Mucosa of stomach (tissue), 1 donor: ENCODE data around the gene ANKRD63.
A peak's percentile ranks its signal among the peaks of the same experiment; 100 is the strongest.

Source experiments
- H3K27me3 ChIP-seq: one replicate; pipeline ENCODE4 v1.7.0; 2013; ENCODE audit warnings: mild to moderate bottlenecking, low read length; ENCODE audit not compliant: control insufficient read depth, insufficient read depth
- H3K36me3 ChIP-seq: one replicate; pipeline ENCODE4 v1.7.0; 2013; ENCODE audit warnings: low read length; ENCODE audit not compliant: control insufficient read depth, insufficient read depth
- H3K4me1 ChIP-seq: one replicate; pipeline ENCODE4 v1.7.0; 2013; ENCODE audit warnings: mild to moderate bottlenecking, low read length; ENCODE audit not compliant: control insufficient read depth, insufficient read depth
- H3K4me3 ChIP-seq: one replicate; pipeline ENCODE4 v1.7.0; 2013; ENCODE audit warnings: low read length
- H3K9ac ChIP-seq: one replicate; pipeline ENCODE4 v1.7.0; 2013; ENCODE audit warnings: mild to moderate bottlenecking, low read length, moderate library complexity
- H3K9me3 ChIP-seq: one replicate; pipeline ENCODE4 v1.7.0; 2013; ENCODE audit warnings: mild to moderate bottlenecking, low read length, moderate library complexity; ENCODE audit not compliant: control insufficient read depth
- donor health status: Pancreatic carcinoma.

The ANKRD63 gene

DNA sequence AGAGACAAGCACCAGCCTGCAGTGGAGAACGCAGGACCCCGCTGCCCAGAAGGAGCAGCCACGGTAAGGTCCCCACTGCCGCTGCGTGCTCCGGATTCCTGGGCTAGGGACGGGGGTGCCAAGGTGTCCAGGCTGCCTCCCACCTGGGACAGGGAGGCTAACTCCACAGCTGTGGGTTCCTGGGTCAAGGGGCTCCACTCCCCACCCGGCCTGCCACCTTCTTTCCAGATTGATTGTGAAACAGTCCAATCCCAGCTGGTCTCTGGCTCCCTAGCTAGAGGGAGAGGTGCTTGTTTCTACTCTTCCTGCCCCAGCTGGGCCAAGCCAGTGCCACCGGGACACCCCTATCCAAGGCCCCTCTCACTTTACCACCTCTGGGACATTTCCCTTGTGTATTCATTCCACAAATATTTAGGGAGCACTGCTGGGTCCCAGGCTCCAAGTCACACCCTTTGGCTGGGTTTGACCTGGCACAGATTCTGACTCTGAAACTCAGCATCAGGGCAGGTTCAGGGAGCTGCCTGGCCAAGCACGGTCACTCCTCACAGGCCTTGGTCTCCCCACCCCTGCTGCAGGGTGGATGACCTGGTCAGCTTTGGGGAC lies 42.1 kb downstream of the ANKRD63 start:
- H3K9me3 ChIP-seq, result no peaks in the 10 kb centered on the region
- H3K4me3 ChIP-seq, result no peak overlapping the region
- H3K36me3 ChIP-seq, result no peaks in the 10 kb centered on the region
- H3K9ac ChIP-seq, result no peak overlapping the region
- peaks cover 24% of the 10 kb centered on the region for H3K4me1 ChIP-seq
- peaks cover 24% of the 10 kb centered on the region for H3K27me3 ChIP-seq

DNA sequence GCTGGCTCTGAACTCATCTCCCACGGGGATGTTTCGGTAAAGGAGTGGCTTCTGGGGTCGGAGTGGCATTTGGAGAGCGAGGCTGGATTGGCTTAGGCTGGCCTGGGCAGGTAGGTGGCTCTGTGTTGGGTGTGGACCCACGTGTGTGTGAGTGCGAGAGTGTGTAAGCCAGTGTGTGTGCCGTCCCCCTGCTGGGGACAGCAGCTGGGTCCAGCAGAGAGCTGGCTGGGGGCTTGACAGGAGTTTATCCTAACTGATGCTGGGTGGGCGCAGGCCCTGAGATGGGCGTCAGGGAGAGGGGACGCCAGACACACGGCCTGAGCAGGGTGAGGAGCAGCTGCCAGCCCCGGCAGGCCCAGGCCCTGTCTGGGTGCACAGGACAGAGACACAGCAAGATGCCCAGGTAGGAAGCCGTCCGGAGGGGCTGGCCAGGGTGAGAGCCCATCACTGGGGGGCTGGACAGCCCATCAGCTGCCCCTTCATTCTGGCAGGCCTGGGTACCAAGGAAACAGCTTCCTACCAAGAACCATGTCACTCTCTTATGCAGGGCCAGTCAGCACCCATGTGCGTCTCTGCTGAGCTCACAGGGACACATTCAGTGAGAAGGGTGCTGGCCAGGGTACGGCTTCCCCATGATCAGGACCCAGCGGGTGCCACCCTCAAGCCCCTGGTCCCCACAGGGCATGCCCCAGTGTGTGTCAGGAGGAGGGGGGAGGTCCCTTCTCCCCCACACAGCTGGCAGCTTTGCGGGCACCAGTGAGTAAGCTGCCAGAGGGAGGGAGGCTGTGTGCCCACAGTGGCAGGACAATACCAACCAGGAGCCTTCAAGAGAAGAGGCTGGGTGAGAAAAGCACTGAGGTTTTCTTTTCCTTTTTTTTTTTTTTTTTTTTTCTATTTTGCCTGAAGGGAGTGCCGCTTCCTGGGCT lies 42.9 kb downstream of the ANKRD63 start:
- Histone ChIP-seq H3K4me1 (peaks cover 16% of the 10 kb centered on the region), H3K36me3 (no peaks in the 10 kb centered on the region), H3K9ac (peak overlapping the region; percentile 64), H3K9me3 (no peaks in the 10 kb centered on the region), H3K4me3 (no peak overlapping the region), H3K27me3 (peaks cover 24% of the 10 kb centered on the region)

DNA sequence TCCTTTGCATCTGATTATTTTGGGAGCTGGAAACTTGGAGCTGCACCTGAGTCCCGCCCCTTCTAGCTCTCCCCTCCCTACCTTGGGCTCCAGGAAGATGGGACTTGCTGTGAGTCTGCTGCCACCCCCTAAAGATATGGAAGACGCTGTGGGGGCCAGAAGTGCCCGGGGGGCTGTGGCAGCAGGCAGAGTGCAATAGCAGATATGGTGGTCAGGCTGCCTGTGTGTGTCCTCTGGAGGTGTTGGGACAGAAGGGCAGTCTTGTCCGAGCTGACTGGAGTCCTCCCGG lies 43.5 kb downstream of the ANKRD63 start:
- peaks cover 14% of the 10 kb centered on the region for H3K4me1 ChIP-seq
- H3K36me3 ChIP-seq, result no peaks in the 10 kb centered on the region
- peak overlapping the region; percentile 10 for H3K4me3 ChIP-seq
- H3K9me3 ChIP-seq, result no peaks in the 10 kb centered on the region
- H3K9ac ChIP-seq, result peak overlapping the region; percentile 64
- H3K27me3 ChIP-seq, result peaks cover 24% of the 10 kb centered on the region

DNA sequence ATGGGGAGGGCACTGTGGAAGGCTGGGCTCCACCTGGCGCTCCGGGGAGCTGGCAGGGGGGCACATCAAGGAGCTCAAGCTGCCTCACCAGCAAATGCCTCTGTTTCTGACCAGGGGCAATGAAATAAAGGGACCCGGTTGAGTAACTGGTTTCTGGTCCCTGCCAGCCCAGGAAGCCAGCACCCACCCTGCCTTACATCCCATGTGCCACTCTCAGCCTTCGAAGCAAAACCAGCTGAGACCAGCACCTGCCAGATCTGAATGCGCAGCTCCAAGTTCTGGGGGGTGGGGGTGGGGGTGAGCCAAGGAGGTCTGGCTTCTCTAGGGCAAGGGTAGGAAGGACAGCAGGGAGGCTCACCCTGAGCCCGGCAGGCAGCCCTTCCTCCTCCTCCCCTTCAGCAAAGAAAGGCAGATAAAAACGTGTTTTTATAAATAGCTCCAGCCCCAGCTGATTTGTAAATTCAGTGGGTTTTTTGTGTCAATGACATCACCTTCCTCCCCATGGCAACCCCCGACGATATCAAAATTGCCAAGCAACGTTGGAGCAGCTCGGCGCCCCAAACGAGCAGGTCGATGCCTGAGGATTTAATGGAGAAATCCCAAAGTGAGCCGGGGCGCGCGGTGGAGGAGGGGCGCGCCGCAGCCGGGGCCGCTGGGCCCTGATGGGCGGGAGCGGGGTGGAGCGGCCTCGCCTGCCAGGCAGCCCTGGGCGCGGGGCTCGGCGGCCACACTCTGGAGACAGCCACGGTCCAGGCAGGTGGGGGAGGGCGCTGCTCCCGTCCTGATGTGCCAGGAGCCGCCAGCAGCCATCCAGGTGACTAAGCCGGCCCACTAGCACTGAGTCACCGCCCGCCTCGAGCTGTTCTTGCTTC lies 44.1 kb downstream of the ANKRD63 start, which contains the start of gene PAK6:
PAK6 (plus strand) TSS at position 532 of the 872 bp plus-strand sequence. CDS start 25,723 bp downstream, outside the sequence.
- peak within 1 kb of the TSS; percentile 10 for H3K4me3 ChIP-seq
- no peaks in the 10 kb centered on the region for H3K9me3 ChIP-seq
- peak within 1 kb of the TSS; percentile 64 for H3K9ac ChIP-seq
- peaks cover 14% of the 10 kb centered on the region for H3K4me1 ChIP-seq
- H3K27me3 ChIP-seq, result peaks cover 24% of the 10 kb centered on the region
- no peaks in the 10 kb centered on the region for H3K36me3 ChIP-seq

DNA sequence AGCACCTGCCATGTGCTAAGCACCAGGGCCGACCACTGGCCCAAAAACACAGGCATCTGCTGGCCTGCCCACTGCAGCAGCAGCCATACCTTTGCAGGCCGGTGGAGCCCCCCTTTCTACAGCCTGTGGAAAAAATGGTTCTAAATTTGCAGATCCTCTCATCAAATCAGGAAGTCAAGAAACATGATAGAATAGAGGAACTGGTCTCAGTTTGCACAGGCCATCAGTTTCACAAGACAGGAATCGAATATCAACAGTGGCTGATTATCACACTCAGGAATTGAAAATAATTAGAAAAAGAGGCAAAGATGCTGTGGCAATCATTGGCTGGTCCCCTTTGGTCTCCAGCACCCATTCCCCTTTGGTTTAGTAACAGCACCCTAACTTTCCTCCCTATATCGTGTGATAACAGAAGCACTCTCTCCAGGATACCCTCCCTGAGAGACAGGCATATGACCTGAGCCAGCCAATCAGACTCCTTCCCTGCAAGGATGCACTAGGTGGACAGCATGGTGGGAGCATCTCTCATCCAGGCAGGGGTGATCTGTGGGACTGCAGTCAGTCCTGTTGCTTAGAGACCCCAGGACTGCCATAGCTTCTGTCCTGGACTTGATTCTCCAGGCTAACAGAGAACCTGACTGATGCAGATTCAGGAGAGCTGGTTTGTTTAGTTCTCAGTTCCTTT lies 47.5 kb downstream of the ANKRD63 start:
- Histone ChIP-seq H3K27me3 (peaks cover 23% of the 10 kb centered on the region), H3K9ac (no peak overlapping the region), H3K4me1 (peaks cover 22% of the 10 kb centered on the region), H3K9me3 (no peaks in the 10 kb centered on the region), H3K36me3 (no peaks in the 10 kb centered on the region), H3K4me3 (no peak overlapping the region)

DNA sequence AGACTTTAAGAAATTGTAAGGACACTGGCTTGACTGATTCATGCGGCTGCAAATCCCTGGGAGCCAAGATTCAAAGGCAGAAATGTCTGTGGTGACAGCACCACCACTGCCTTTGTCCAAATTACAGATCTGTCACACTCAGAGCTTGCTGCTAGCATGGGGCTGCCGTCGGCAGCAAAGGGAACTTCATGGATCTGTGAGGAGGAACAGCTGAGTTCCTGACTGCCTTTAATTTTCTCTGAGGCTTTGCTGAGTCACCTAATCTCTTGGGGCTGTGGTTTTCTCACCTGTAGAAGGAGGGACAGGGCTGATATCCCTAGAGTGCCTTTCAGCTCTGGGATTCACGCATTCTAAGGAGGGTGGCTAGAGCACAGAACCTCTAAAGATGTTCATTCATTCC lies 48.1 kb downstream of the ANKRD63 start:
- Histone ChIP-seq H3K27me3 (peaks cover 18% of the 10 kb centered on the region), H3K4me1 (peaks cover 21% of the 10 kb centered on the region), H3K9me3 (no peaks in the 10 kb centered on the region), H3K9ac (no peak overlapping the region), H3K4me3 (no peak overlapping the region), H3K36me3 (no peaks in the 10 kb centered on the region)

DNA sequence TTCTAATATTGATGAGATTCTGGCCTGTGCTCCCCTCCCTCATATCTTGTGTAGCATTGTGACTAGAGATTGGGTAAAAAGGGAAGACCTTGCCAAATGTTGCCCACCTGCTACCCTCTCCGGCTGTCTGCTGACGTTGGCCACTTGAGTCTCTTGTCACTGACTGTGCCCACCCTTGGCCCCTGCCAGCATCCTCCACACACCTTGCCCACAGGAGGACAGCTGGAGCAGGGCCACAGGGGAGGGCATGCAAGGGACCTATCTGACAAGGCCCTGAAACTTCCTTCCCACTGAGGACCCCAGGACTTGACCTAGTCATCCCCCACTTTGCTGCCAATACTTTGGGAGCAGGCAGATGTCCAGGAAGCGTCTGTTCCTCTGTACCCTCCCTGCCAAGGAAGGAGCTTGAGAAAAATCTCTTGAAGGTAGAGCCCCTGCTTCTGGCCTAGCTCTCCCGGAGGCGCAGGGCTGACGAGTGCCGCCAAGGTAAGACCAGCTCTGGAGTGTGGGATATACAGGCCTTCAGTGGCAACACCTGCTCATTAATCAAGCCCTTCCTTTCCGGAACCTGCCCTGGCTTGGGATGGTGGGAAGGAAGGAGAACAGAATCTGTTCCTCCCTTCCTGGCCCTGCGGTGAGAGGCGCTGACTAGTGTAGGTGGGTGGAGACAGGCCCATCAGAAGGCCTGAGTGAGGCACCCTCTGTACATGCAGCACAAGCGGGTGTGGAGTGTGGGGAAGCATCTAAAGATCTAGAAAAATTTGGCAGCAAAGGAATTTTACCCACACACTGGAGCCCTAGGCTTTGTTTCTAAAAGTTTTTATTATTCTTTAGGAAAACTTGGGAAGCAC lies 48.9 kb downstream of the ANKRD63 start:
- Histone ChIP-seq H3K27me3 (peaks cover 10% of the 10 kb centered on the region), H3K4me3 (no peak overlapping the region), H3K36me3 (no peaks in the 10 kb centered on the region), H3K9ac (no peak overlapping the region), H3K4me1 (peaks cover 13% of the 10 kb centered on the region), H3K9me3 (no peaks in the 10 kb centered on the region)

DNA sequence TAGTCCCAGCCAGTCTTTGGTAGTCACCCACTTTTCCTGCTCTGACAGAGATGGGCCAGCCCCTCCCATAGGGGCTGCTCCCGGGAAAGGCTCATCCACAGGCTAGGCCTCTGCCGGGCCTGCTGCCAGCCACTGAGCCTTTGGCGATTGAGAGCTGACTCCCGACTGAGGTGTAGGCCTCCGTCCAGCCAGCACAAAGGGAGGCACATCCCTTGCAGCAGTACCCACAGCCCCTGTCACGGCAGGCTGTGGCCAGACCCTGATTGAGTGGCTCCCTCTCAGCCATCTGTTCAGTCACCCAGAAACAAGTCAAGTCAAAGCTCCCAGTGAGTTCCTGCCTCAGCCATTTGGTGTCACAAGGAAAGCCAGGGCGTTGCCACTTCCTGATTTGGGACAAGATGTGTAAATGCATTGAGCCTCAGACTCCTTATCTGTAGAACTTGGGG lies 50.2 kb downstream of the ANKRD63 start:
- peaks cover 8% of the 10 kb centered on the region for H3K4me1 ChIP-seq
- no peaks in the 10 kb centered on the region for H3K36me3 ChIP-seq
- H3K9me3 ChIP-seq, result no peaks in the 10 kb centered on the region
- H3K9ac ChIP-seq, result no peak overlapping the region
- H3K4me3 ChIP-seq, result no peak overlapping the region
- no peaks in the 10 kb centered on the region for H3K27me3 ChIP-seq
